Thoracic aorta (tissue), 2 donors: ENCODE results near the gene DTD1. TPM values are rescaled to one million over a fixed set of nuclear protein-coding genes. Genes with fewer than 3 reads are reported as not detected.

ENCODE experiments used
- ATAC-seq: fragments of 150-250 bp; one replicate; pipeline ENCODE4 v1.8.0; 2017; ENCODE audit warnings: low read depth; ENCODE audit not compliant: insufficient number of reproducible peaks, low FRiP score
- DNase-seq: peaks from one replicate; pipeline ENCODE4 v3.0.0-alpha.2; 2020; ENCODE audit warnings: low spot score
- H3K27ac ChIP-seq, 2 donors: fragments of 200-600 bp; sonication (generic); 1 replicate in 1 of 2; 2 replicates in 1 of 2; pipeline ENCODE4 v1.5.1; 2016; ENCODE audit warnings: mild to moderate bottlenecking in 2 of 2, moderate library complexity in 2 of 2
- H3K27me3 ChIP-seq: fragments of 200-600 bp; sonication (generic); replicated peaks from 2 replicates; pipeline ENCODE4 v1.6.0; 2016; ENCODE audit warnings: mild to moderate bottlenecking; ENCODE audit not compliant: insufficient read depth
- H3K36me3 ChIP-seq: fragments of 200-600 bp; sonication (generic); one replicate; pipeline ENCODE4 v1.5.1; 2016
- H3K4me1 ChIP-seq, 2 donors: fragments of 200-600 bp; sonication (generic); 1 replicate in 1 of 2; 2 replicates in 1 of 2; pipeline versions ENCODE4 v1.5.1 to v1.6.0; 2016; ENCODE audit warnings: low read depth in 2 of 2, mild to moderate bottlenecking in 1 of 2; ENCODE audit not compliant: control insufficient read depth in 1 of 2
- H3K4me3 ChIP-seq: fragments of 200-600 bp; sonication (generic); 2 replicates; pipeline ENCODE4 v1.5.1; 2016; ENCODE audit warnings: mild to moderate bottlenecking
- H3K9me3 ChIP-seq: fragments of 200-600 bp; sonication (generic); 2 replicates; pipeline ENCODE4 v1.5.1; 2016
- total RNA-seq, 2 donors: library from RNA; depleted of rRNA; stranded (reverse); fragments of >200 nt; gene quantifications; one replicate each; pipeline versions ENCODE4 v1.1.0 to v1.2.3, GENCODE V29; 2016
- TF ChIP-seq, protein P1 (sequence below): fragments of 200-600 bp; sonication (generic); IDR thresholded peaks from one replicate; pipeline ENCODE4 v1.5.1; 2019; ENCODE audit warnings: antibody characterized with exemption

The DTD1 gene
- total RNA-seq, 2 donors from 2014 or later: 29.6 to 36.9 TPM

GRCh38 chr20:18654448-18654773, 66.6 kb downstream of the DTD1 start:
- Histone ChIP-seq H3K27ac (no peak overlapping the region), H3K4me3 (no peak overlapping the region), H3K27me3 (no peaks in the 10 kb centered on the region), H3K9me3 (no peaks in the 10 kb centered on the region), H3K36me3 (no peaks in the 10 kb centered on the region), H3K4me1 (peaks cover 7 to 23% of the 10 kb centered on the region in 2 donors)
- DNase-seq: no peak
- TF ChIP-seq, protein P1, sequence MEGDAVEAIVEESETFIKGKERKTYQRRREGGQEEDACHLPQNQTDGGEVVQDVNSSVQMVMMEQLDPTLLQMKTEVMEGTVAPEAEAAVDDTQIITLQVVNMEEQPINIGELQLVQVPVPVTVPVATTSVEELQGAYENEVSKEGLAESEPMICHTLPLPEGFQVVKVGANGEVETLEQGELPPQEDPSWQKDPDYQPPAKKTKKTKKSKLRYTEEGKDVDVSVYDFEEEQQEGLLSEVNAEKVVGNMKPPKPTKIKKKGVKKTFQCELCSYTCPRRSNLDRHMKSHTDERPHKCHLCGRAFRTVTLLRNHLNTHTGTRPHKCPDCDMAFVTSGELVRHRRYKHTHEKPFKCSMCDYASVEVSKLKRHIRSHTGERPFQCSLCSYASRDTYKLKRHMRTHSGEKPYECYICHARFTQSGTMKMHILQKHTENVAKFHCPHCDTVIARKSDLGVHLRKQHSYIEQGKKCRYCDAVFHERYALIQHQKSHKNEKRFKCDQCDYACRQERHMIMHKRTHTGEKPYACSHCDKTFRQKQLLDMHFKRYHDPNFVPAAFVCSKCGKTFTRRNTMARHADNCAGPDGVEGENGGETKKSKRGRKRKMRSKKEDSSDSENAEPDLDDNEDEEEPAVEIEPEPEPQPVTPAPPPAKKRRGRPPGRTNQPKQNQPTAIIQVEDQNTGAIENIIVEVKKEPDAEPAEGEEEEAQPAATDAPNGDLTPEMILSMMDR: no peak
- no peak for ATAC-seq

DNA sequence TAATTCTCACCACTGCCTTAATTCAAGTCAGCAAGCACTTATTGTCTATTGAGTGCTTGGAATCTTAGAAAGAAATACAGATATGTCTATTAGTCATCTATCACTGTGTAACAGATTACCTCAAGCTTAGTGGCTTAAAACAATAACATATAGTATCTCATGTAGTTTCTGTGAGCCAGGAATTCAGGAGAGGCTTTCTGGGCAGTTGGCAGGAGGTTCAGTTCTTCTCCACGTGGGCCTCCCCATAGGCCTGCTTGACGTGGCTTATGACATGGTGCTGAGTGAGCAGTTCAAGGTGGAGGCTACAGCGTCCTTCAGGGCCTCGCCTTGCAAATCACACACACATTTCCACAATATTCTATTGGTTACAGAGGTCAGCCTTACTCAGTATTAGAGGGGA, 69.7 kb downstream of the DTD1 start:
- TF ChIP-seq, protein P1: no peak
- H3K4me1 ChIP-seq: peaks cover 4 to 7% of the 10 kb centered on the region in 2 donors
- no peaks in the 10 kb centered on the region for H3K9me3 ChIP-seq
- DNase-seq (no peak), ATAC-seq (no peak)
- no peaks in the 10 kb centered on the region for H3K27me3 ChIP-seq
- no peak overlapping the region for H3K27ac ChIP-seq
- no peaks in the 10 kb centered on the region for H3K36me3 ChIP-seq
- no peak overlapping the region for H3K4me3 ChIP-seq

GRCh38 chr20:18662279-18663040, 74.6 kb downstream of the DTD1 start:
- Histone ChIP-seq H3K9me3 (no peaks in the 10 kb centered on the region), H3K27ac (no peak overlapping the region), H3K4me1 (no peaks in the 10 kb centered on the region), H3K27me3 (no peaks in the 10 kb centered on the region), H3K36me3 (no peaks in the 10 kb centered on the region), H3K4me3 (no peak overlapping the region)
- TF ChIP-seq, protein P1: no peak
- DNase-seq (no peak), ATAC-seq (no peak)

- H3K4me1 ChIP-seq: no peaks in the 10 kb centered on the region
- no peaks in the 10 kb centered on the region for H3K36me3 ChIP-seq
- H3K4me3 ChIP-seq: no peak overlapping the region
- no peaks in the 10 kb centered on the region for H3K27me3 ChIP-seq
- DNase-seq: no peak
- TF ChIP-seq, protein P1: no peak
- H3K9me3 ChIP-seq: no peaks in the 10 kb centered on the region
- no peak for ATAC-seq
- H3K27ac ChIP-seq: no peak overlapping the region
These were observed 76.1 kb downstream of the DTD1 start for GRCh38 chr20:18663932-18664331.

DNA sequence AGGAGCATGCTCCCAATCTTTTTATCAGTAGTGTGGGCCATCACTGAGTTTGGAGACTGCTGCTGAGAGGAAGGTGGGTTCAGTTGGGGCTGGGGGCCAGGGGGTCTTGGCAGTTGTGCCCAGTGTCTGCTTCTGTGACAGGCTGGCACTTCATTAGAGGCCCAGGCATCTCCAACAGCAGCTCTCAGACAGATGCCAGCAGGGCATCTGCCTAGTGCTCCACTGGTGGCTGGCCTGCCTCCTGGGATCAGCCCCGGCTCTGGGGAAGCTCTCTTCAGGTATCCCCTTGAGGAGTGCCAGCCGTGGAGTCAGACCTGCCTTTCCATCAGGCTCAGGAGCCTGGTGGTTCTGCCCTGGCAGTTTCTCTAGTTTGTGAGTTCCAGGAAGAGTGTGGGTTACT, 77.3 kb downstream of the DTD1 start:
- DNase-seq (no peak), ATAC-seq (no peak)
- no peaks in the 10 kb centered on the region for H3K9me3 ChIP-seq
- H3K27me3 ChIP-seq: no peaks in the 10 kb centered on the region
- TF ChIP-seq, protein P1: no peak
- no peaks in the 10 kb centered on the region for H3K4me1 ChIP-seq
- H3K27ac ChIP-seq: no peak overlapping the region
- H3K4me3 ChIP-seq: no peak overlapping the region
- no peaks in the 10 kb centered on the region for H3K36me3 ChIP-seq
